ENCODE results near the gene ZSCAN23.
"Not testable (repeated sequence)": the region's sequence is repeated elsewhere in the genome, so short reads cannot be mapped to it uniquely, and the experiment has no call there.

ZSCAN23 gene

DNA sequence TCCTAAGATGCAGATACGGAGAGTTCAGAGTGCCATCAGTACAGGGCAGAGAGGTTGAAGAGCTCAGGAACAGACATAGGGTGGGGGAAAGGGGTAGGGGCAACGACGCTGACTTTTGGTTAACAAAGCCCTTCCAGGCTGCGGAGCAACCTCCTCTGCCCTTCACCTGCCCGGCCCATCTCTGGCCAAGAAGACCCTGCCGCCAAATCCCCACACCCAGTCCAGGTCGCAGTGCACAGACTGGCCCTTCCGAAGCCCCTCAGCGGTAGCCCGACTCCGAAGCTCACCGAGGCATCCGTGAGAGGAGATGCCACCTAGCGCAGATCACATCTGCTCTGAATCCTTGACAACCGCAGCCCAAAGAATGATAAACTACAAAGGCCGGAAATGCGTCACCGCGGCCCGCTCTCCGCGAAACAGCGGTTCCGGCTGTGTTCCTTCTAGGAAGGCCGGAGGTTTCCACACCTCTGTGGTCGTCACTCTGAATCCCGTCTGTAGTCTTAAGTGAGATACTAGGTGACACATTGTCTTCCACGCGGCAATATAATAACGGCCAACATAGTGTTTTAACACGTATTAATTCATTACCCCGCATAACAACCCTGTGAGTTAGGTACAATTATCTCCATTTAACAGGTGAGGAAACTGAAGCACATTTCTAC, at the start of gene ZSCAN23:
Gene ZSCAN23 (minus strand): TSS at position 380 of the 662 bp plus-strand sequence. CDS start 7,225 bp downstream, outside the sequence.
- H3K4me3 ChIP-seq (ENCODE audit: low read depth, low read length): peak within 1 kb of the TSS; percentile 97

DNA sequence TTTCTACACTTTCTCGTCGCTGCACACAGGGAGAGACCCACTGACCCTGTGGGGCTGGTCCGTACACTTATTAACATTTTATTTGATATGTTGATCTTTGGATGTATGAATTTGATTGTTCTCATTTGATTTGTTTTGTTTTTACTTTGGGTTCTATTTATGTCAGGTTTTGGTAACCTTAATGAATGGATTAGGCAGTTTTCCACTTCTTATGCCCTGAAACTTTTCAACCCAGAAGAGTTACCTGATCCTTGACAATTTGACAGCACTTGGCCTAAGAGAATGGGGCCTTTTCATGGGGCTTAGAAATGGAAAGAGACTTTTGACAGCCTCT, 48.7 kb upstream of the ZSCAN23 start:
- no peak overlapping the region for H3K4me3 ChIP-seq (ENCODE audit: low read depth, low read length)

DNA sequence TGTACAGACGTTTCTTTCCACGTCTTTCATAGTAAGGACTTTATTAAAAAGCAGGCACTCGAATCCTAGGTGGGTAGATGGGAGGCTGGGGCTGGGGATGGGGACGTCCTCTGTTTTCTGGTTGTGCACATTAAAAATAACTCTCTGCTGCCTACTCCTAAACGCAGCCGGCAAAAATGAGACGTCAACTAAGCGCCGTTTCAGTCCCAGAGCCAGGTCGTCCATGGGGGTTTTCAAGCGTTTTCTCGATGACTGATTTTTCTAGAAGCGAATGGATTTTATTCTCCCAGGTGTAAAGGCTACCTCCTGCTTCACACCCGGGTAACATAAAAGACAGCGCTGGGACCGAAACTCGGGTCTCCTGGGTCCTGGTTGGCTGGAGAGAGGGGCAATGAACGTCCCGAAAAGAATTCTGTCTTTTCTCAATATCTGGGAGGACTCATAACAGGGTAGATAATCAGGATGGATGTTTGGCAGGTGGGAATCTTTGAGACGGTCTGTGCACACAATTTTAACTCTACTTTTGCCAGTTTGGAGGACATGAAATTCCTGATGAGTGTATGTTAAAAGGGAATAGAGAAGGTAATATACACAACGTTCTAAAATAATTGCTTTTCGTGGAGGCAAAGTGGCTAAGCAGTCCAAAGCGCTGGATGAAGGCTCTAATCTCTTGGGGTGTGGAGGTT, 47.1 kb upstream of the ZSCAN23 start:
- H3K4me3 ChIP-seq (ENCODE audit: low read depth, low read length): peak overlapping the region; percentile 56

DNA sequence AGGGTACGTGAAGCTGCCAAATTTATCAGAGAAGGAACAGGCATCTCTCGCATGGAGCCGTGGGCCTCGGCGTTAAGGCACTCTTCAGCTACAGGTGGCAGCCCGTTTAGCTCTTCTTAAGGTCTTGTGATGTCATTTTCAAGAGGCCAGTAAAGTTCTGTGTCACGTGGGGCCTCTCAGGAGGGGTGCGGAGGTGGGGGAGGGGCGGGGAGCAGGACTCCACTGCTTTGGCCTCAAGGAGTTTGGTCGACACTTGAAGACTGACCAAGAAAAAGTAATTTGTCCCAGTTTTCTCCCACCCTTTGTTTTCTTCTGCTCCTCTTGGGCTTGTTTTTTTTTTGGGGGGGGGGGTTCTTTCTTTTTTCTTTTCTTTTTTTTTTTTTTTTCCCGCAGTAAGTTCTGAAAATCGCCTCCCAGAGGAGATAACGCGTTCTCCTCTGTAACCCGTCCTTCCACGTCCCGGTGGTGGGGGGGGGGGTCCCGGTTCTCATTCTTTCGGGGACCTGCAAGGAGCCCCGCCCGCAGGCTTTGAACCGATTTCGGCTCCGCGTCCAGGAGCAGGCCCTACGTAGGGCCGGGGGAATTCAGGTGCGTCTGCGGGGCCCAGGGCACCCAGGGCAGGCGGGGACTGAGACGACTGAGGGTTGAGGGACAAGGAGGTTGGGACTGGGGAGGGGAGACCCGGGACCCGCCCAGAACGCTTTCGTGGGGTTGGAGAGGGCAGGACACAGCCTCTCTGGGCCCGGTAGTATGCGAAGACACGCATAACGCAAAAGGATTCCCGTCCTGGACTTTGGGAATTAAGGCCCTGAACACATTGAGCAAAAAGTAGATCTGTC, 46.3 kb upstream of the ZSCAN23 start:
- H3K4me3 ChIP-seq (ENCODE audit: low read depth, low read length): peak overlapping the region; percentile 56

DNA sequence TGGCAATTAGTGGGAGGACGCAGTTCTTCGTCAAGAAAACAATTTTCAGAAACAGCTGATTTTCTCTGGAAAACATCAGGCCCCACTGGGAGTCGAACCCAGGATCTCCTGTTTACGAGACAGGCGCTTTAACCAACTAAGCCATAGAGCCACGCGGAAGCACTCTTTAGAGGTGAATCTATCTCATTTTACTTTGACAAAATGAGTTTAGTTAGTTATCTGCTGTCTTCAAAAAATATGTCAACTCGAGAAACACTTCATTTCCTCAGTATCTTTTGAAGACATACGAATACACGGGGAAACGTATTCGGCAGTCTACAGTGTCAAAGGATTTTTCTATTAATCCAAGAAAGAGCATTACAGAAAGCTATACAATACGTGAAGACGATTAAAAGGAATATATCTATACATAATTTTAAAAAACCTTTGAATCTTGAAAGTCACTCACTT, 45.6 kb upstream of the ZSCAN23 start:
- peak overlapping the region; percentile 56 for H3K4me3 ChIP-seq (ENCODE audit: low read depth, low read length)

DNA sequence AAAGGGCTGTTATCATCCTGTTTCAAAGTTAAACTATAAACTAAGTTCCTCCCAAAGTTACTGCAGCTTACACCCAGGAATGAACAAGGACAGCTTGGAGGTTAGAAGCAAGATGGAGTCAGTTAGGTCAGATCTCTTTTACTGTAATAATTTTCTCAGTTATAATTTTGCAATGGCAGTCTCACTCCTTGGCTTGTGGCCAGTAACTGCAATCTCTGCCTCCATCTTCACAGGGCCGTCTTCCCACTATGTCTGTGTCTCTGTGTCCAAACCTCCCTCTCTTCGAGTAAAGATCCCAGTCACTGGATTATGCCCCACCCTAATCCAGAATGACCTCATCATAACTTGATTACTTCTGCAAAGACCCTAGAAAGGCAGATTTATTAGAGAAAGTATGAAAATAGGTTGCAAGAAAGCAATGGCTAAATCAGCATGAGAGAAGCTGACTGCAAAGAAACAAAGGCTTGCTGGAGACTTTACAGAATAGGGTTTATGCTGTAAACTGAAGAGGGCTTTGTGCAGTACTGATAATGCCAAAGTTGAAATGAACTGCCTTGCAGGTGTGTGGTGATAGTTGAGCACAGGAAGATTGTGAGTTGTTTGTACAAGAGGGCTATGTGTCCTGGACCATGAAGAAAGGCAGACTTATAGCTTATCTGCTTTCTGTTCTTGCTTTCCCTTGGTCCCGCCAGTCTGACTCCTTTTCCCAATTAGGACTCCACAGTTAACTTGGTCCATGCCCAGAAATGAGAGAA, 43.9 kb upstream of the ZSCAN23 start:
- H3K4me3 ChIP-seq (ENCODE audit: low read depth, low read length): no peak overlapping the region

DNA sequence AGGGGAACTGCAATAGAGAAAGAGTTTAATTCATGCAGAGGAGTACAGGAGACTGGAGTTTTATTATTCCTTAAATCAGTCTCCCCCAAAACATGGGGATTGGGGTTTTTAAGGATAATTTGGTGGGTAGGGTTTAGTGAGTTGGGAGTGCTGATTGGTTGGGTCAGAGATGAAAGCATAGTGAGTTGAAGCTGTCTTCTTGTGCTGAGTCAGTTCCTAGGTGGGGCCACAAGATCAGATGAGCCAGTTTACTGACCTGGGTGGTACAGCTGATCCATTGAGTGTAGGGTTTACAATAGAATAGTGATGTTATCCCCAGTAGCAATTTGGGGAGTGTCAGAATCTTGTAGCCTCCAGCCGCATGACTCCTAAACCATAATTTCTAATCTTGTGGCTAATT, 43.2 kb upstream of the ZSCAN23 start:
- no peak overlapping the region for H3K4me3 ChIP-seq (ENCODE audit: low read depth, low read length)

DNA sequence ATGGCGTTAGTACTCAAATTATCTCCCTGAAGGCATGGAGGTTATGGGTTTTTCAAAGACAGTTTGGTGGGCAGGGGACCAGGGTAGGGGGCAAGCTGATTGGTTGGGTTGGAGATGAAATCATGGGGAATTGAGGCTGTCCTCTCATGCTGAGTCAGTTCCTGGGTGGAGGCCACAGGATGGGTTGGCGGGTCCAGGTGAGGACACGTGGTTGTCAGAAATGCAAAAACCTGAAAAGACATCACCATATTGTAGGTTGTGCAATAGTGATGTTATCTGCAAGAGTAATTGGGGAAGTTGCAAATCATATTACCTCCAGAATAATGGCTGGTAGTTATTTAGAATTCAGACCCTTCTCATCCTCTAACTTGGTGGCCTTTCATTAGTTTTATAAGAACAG, 42.2 kb upstream of the ZSCAN23 start:
- H3K4me3 ChIP-seq (ENCODE audit: low read depth, low read length): no peak overlapping the region

DNA sequence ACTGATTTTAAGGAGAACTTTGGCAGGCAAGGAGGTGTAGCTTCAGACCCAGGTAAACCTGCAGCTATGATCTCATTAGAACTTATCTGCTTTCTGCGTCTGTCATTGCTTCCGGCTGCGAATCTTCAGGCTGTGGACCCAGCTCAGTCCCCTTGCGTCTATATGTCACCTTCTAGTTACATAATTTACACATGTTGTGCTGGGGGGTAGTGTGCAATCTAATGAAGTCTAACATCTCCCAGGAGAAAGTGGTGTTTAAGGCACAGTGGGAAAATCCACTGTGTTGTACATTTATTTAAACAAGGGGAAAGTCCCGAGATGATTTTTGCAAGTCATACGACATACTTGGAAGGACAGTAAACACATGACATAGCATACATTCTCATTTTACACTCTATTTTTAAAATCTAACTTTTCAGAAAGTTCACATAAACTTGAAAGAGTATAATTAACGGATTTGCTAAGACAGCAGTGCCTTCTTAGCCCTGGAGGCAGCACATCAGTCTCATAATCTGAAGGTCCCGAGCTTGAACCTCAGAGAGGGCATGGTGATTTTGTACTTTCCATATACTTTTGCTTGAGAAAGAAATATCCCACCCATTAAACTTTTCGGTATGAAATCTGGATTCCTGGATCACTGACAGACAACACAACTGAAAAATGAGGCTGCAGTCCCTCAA, 37.1 kb upstream of the ZSCAN23 start:
- no peak overlapping the region for H3K4me3 ChIP-seq (ENCODE audit: low read depth, low read length)

DNA sequence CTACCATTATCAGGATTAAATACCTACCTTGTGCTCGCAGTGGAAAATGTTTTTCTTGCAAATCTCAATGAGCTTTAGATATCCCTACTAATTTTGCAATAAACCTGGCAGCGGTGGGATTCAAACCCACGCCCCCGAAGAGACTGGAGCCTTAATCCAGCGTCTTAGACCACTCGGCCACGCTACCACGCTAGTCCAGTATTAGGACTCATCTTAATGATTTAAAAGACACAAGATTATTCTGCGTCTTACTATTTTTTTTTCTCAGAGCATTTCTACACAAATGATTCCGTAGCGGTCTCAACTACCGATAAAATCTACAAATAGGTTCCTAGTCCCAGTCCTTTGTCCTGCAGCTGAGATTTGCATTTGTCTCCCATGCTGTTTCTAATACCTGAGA, 35.2 kb upstream of the ZSCAN23 start:
- no peak overlapping the region for H3K4me3 ChIP-seq (ENCODE audit: low read depth, low read length)

DNA sequence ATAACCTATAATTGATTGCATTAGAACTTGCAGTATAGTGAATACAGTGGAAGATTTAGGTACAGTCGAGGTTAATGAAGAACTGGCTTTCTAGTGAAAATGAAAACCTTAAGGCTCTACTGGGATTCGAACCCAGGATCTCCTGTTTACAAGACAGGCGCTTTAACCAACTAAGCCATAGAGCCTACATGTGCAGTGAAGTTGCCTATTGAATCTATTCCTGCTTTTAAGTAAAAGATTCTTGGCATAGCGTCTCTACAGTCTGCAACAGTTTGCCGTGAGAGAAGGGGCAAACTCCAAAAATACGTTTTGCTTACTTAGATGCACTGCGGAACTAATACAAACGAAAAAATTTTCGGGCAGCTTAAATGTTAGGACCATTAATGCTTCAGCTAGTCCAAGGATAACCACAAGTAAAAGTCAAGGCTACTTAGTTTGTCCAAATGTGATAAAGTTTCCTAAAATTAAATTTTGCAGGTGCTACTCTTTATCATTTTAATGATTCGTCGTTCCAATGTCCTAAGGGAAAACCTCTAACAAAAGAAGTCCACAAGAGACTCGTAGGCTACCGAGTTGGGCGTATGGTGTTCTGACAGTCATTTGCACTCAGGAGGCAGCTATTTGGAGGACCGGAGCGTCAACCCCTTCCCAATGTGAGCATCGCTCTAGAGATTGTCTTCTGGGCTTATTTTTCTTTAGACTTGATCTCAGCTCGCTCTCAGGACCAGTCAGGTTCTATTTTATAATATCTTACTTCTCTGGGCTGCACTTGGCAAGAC, 31.3 kb upstream of the ZSCAN23 start:
- peak overlapping the region; percentile 82 for H3K4me3 ChIP-seq (ENCODE audit: low read depth, low read length)

DNA sequence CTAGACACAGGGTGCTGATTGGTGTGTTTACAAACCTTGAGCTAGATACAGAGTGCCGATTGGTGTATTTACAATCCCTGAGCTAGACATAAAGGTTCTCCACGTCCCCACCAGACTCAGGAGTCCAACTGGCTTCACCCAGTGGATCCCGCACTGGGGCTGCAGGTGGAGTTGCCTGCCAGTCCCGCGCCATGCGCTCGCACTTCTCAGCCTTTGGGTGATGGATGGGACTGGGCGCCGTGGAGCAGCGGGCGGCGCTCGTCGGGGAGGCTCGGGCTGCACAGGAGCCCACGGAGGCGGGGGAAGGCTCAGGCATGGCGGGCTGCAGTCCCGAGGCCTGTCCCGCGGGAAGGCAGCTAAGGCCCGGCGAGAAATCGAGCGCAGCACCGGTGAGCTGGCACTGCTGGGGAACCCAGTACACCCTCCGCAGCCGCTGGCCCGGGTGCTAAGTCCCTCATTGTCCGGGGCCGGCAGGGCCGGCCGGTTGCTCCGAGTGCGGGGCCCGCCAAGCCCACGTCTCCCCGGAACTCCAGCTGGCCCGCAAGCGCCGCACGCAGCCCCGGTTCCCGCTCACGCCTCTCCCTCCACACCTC, 26.0 kb upstream of the ZSCAN23 start:
- H3K4me3 ChIP-seq (ENCODE audit: low read depth, low read length): not testable (repeated sequence)

DNA sequence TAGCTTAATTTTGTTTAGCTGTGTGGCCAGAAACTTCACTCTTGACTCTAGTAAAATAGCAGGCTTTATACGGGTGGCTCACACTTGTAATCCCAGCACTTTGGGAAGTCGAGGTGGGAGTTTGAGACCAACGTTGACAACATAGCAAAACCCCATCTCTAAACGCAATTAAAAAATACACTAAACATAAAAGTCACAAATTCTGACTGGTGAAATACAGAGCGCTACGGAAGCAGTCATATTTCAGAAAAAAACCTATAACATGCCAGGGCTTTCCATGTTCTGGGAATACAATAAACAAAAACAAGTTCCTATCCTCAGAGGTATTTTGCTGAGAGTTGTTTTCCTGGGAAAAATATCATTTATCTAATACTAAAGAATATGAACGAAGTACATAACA, 24.8 kb upstream of the ZSCAN23 start:
- H3K4me3 ChIP-seq (ENCODE audit: low read depth, low read length): no peak overlapping the region

DNA sequence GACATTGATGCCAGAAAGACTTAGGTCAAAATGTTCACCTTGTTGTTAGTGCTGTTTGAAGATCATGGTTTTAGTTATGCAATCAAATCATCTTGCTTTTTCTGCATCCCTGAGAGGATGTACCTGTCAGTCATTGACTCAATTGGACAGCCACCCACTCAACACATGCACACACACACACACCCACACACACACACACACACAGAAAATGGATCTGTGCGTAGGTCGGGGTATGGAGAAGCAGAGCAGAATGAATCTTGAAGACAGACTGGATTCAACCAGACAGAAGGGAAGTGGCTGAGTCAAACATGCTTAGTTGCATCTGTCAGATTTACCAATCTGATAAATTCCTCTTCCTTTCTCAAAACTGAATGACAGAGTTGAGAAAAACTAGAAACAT, 19.1 kb upstream of the ZSCAN23 start:
- H3K4me3 ChIP-seq (ENCODE audit: low read depth, low read length): no peak overlapping the region

DNA sequence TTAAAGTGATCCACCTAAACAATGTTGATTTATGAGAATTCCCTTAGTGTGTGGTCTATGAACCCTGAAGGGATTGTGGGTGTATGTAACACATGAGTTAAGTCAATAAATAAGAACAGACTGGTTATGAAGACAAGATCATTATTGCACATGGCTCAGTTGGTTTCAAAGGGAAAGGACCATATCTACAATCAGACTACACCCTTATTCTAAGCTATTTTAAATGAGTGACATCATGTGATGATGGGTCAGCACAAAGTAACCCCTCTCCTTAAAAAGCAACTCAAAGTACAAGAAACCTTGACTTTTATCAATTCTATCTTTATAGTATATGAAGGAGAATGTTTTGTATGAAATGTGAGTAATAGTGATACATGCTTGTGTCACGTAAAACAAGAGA, 15.3 kb upstream of the ZSCAN23 start:
- H3K4me3 ChIP-seq (ENCODE audit: low read depth, low read length): no peak overlapping the region

DNA sequence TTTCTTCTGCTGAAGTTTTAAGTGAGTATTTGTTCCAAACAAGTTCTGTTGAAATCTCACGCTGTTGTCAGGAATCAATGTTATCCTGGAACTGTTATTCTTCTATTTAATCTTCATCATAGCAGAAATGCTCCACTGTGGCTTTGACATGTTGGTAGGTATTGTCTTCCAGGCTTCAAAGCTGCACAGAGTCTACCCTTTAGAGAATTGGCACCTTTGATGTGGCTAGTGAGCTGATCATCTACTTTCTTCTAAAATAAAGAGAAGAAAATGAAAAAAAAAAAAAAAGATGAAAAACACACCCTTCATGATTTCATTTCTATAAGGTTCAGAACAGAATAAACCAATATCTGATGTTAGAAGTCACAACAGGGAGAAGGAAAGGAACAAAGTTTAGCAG, 5.8 kb upstream of the ZSCAN23 start:
- no peak overlapping the region for H3K4me3 ChIP-seq (ENCODE audit: low read depth, low read length)

DNA sequence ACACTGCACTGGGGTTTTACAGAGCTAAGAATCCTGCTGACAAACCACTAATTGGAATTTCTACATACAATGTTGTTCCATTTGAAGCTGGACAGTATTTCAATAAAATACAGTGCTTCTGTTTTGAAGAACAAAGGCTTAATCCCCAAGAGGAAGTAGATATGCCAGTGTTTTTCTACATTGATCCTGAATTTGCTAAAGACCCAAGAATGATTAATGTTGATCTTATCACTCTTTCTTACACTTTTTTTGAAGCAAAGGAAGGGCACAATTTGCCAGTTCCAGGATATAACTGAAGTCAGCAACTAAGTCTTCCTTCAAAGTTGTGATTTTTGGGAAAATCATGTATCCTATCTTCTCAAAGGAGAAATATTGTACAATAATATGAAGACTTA, 4.2 kb upstream of the ZSCAN23 start:
- peak overlapping the region; percentile 74 for H3K4me3 ChIP-seq (ENCODE audit: low read depth, low read length)

DNA sequence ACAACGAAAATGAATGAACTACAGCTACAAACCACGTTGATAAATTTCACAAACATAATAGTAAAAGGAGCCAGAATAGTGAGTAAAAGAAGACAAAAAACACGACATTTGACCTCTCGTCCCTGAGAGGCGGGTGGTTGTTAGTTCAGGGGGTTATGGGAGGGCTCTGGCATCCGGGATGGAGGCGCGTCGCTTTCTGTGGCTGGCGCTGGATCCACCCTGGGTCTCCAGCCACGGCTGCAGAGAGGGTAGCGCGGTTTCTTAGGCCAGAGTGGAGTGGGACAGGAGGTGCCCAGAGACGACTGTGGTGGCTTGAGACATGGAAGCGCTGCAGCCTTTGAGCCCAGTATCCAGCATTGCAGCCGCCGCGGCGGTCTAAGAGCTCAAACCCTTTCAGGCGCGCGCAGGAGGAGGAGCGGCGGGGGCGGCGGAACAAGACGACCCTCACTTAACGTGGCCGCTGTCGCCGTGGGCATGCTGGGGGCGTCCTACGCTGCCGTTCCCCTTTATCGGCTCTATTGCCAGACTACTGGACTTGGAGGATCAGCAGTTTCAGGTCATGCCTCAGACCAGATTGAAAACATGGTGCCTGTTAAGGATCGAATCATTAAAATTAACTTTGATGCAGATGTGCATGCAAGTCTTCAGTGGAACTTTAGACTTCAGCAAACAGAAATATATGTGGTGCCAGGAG, 3.7 kb upstream of the ZSCAN23 start:
- H3K4me3 ChIP-seq (ENCODE audit: low read depth, low read length): peak overlapping the region; percentile 74

DNA sequence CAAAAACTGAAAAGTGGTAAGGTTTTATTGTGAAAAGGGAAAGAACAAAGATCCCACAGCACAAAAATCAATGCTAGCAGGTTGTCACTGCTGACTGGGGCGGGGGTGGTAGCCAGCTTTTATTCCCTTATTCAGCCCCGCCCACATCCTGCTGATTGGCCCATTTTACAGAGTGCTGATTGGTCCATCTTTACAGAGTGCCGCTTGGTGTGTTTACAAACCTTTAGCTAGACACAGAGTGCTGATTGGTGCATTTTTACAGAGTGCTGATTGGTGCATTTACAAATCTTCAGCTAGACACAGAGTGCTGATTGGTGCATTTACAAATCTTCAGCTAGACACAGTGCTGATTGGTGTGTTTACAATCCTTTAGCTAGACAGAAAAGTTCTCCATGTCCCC, 1.5 kb upstream of the ZSCAN23 start:
- not testable (repeated sequence) for H3K4me3 ChIP-seq (ENCODE audit: low read depth, low read length)
